Uterus (tissue), 2 donors: Measurements from ENCODE around the gene COL13A1.

ENCODE experiments used
- POLR2A ChIP-seq, 2 donors: fragments of 450-650 bp; IDR thresholded peaks; one replicate each; pipeline ENCODE4 v1.6.1; 2016; ENCODE audit warnings: antibody characterized with exemption in 2 of 2, mild to moderate bottlenecking in 1 of 2, moderate library complexity in 1 of 2
- TF ChIP-seq, protein P1 (sequence below), 4 experiments: fragments of 200-600 bp in 2 of 4; fragments of 450-650 bp in 2 of 4; sonication (generic) in 2 of 4; IDR thresholded peaks; one replicate each; pipeline ENCODE4 v1.5.1; 2016 to 2019; ENCODE audit warnings: antibody characterized with exemption in 4 of 4, mild to moderate bottlenecking in 2 of 4, moderate library complexity in 1 of 4

DNA sequence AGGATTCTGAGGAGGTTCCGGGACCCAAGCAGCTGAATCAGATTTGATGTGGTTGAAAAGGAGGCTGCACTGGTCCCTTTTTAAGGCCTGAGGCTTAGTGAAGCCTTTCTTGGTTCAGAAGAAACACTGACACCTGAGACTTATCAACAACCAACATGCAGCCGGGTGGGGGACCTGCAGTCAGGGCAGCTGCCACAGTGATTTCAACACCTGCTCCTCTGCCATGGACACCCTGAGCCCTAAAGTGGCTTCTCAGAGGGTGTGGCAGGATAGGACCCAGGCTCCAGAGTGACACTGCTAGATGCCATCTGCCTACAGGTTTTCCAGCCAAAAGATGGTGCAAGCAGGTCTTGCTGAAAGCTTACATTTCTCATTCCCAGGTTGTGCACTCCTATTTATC is 99.3 kb downstream of the COL13A1 start:
- TF ChIP-seq, protein P1, sequence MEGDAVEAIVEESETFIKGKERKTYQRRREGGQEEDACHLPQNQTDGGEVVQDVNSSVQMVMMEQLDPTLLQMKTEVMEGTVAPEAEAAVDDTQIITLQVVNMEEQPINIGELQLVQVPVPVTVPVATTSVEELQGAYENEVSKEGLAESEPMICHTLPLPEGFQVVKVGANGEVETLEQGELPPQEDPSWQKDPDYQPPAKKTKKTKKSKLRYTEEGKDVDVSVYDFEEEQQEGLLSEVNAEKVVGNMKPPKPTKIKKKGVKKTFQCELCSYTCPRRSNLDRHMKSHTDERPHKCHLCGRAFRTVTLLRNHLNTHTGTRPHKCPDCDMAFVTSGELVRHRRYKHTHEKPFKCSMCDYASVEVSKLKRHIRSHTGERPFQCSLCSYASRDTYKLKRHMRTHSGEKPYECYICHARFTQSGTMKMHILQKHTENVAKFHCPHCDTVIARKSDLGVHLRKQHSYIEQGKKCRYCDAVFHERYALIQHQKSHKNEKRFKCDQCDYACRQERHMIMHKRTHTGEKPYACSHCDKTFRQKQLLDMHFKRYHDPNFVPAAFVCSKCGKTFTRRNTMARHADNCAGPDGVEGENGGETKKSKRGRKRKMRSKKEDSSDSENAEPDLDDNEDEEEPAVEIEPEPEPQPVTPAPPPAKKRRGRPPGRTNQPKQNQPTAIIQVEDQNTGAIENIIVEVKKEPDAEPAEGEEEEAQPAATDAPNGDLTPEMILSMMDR (IDR thresholded peaks at IDR 0.05) = no peak
- TF ChIP-seq POLR2A (IDR thresholded peaks at IDR 0.05) = no peak
